GM12891 (cell line): ENCODE measurements around the gene AVL9.
"Not testable (repeated sequence)": the region's sequence is repeated elsewhere in the genome, so short reads cannot be mapped to it uniquely, and the experiment has no call there.

Experiments
- DNase-seq: peaks from one replicate; pipeline ENCODE4 v3.0.0; 2011; ENCODE audit warnings: low spot score; ENCODE audit not compliant: insufficient read length
- FAIRE-seq: peaks from 2 replicates; lab custom pipeline; 2011; peaks lifted over from hg19 to GRCh38; lab: Jason Lieb, UNC
- PAX5 ChIP-seq: IDR thresholded peaks from 2 replicates; pipeline ENCODE4 v1.6.1; 2011; ENCODE audit warnings: low read length, moderate library complexity, mild to moderate bottlenecking; ENCODE audit not compliant: insufficient read depth, severe bottlenecking
- POLR2A ChIP-seq: IDR thresholded peaks from 2 replicates; pipeline ENCODE4 v1.6.1; 2011; ENCODE audit warnings: low read depth, low read length, control low read depth
- POLR2AphosphoS5 ChIP-seq: IDR thresholded peaks from 2 replicates; pipeline ENCODE4 v1.6.1; 2011; ENCODE audit warnings: low read depth, low read length, control low read depth
- POU2F2 ChIP-seq: IDR thresholded peaks from 2 replicates; pipeline ENCODE4 v1.6.1; 2011; ENCODE audit warnings: low read depth, mild to moderate bottlenecking, control low read depth, low read length, moderate library complexity
- SPI1 ChIP-seq: IDR thresholded peaks from 2 replicates; pipeline ENCODE4 v1.6.1; 2011; ENCODE audit warnings: low read depth, low read length, control low read depth
- TAF1 ChIP-seq: IDR thresholded peaks from 2 replicates; pipeline ENCODE4 v1.6.1; 2011; ENCODE audit warnings: low read depth, low read length, control low read depth

AVL9 gene

GRCh38 chr7:32609463-32609862 is 114.2 kb downstream of the AVL9 start:
- DNase-seq (no peak), FAIRE-seq (no peak)
- TF ChIP-seq TAF1 (no peak), POLR2A (no peak), SPI1 (no peak), POLR2AphosphoS5 (no peak), PAX5 (no peak), POU2F2 (no peak)

GRCh38 chr7:32611201-32612099 is 116.2 kb downstream of the AVL9 start:
- TF ChIP-seq POLR2A, result no peak
- no peak for TF ChIP-seq PAX5
- no peak for TF ChIP-seq POLR2AphosphoS5
- no peak for TF ChIP-seq TAF1
- TF ChIP-seq SPI1, result no peak
- no peak for TF ChIP-seq POU2F2
- FAIRE-seq, result no peak
- no peak for DNase-seq

- DNase-seq, result no peak
- FAIRE-seq, result no peak
Measured at GRCh38 chr7:32616625-32617024, 121.3 kb downstream of the AVL9 start.

GRCh38 chr7:32618470-32618869 is 123.2 kb downstream of the AVL9 start:
- TF ChIP-seq POLR2A (no peak), POLR2AphosphoS5 (no peak), SPI1 (no peak), POU2F2 (no peak), PAX5 (no peak), TAF1 (no peak)
- DNase-seq, result no peak
- FAIRE-seq, result no peak

More at GRCh38 chr7:32616625-32617024, 121.3 kb downstream of the AVL9 start:
- TF ChIP-seq POU2F2 (no peak), TAF1 (no peak), POLR2A (no peak)

- no peak for FAIRE-seq
- no peak for DNase-seq
- TF ChIP-seq POLR2A, result no peak
- no peak for TF ChIP-seq TAF1
Measured at GRCh38 chr7:32618987-32619386, 123.7 kb downstream of the AVL9 start.

GRCh38 chr7:32619416-32619815 is 124.1 kb downstream of the AVL9 start:
- DNase-seq, FAIRE-seq: not testable (repeated sequence)

GRCh38 chr7:32631021-32631420 is 135.7 kb downstream of the AVL9 start:
- FAIRE-seq (no peak), DNase-seq (no peak)
- TF ChIP-seq POLR2AphosphoS5 (no peak), POLR2A (no peak), TAF1 (no peak), POU2F2 (no peak), SPI1 (no peak), PAX5 (no peak)

GRCh38 chr7:32631590-32632497 is 136.6 kb downstream of the AVL9 start:
- FAIRE-seq, DNase-seq: not testable (repeated sequence)

- not testable (repeated sequence) for DNase-seq, FAIRE-seq
Measured at GRCh38 chr7:32633446-32633845, 138.2 kb downstream of the AVL9 start.

GRCh38 chr7:32634798-32635393 is 139.6 kb downstream of the AVL9 start:
- not testable (repeated sequence) for FAIRE-seq, DNase-seq

- FAIRE-seq, DNase-seq: not testable (repeated sequence)
Measured at GRCh38 chr7:32636725-32637462, 141.6 kb downstream of the AVL9 start.

- DNase-seq, FAIRE-seq: not testable (repeated sequence)
Measured at GRCh38 chr7:32637611-32638010, 142.3 kb downstream of the AVL9 start.
